Skin epidermis (tissue), 12 donors: Measurements from ENCODE around the gene EIF3L.

ENCODE experiments used
- H3K27ac ChIP-seq, 21 experiments: fragments of 200-600 bp; sonication (generic) in 11 of 21; one replicate each; pipeline ENCODE4 v1.5.0; 2020; ENCODE audit warnings: mild to moderate bottlenecking in 3 of 21, inconsistent platforms in 2 of 21, moderate library complexity in 2 of 21
- H3K4me3 ChIP-seq, 7 experiments: fragments of 200-600 bp; sonication (generic) in 2 of 7; one replicate each; pipeline ENCODE4 v1.5.0; 2020; ENCODE audit warnings: inconsistent platforms in 2 of 7, mild to moderate bottlenecking in 2 of 7, moderate library complexity in 1 of 7

Gene EIF3L

GRCh38 chr22:37846433-37846832 is 2.8 kb upstream of the EIF3L start:
- no peak overlapping the region for H3K4me3 ChIP-seq
- H3K27ac ChIP-seq, result no peak overlapping the region

GRCh38 chr22:37848587-37849088 is 581 bp upstream of the EIF3L start:
- peak overlapping the region; percentile 40 to 94 (median 89) for H3K27ac ChIP-seq
- H3K4me3 ChIP-seq, result peak overlapping the region; percentile 60 to 95 (median 74)

GRCh38 chr22:37850801-37851200 is 1.6 kb downstream of the EIF3L start:
- no peak overlapping the region for H3K4me3 ChIP-seq

GRCh38 chr22:37852418-37852817 is 3.2 kb downstream of the EIF3L start:
- no peak overlapping the region for H3K4me3 ChIP-seq
- no peak overlapping the region for H3K27ac ChIP-seq

More at GRCh38 chr22:37850801-37851200, 1.6 kb downstream of the EIF3L start:
- H3K27ac ChIP-seq, result no peak overlapping the region

GRCh38 chr22:37854946-37855345 is 5.7 kb downstream of the EIF3L start:
- H3K4me3 ChIP-seq, result no peak overlapping the region

GRCh38 chr22:37855462-37855861 is 6.2 kb downstream of the EIF3L start:
- Histone ChIP-seq H3K4me3 (no peak overlapping the region), H3K27ac (no peak overlapping the region)

More at GRCh38 chr22:37854946-37855345, 5.7 kb downstream of the EIF3L start:
- H3K27ac ChIP-seq, result no peak overlapping the region

GRCh38 chr22:37860796-37861421 is 11.7 kb downstream of the EIF3L start:
- no peak overlapping the region for H3K4me3 ChIP-seq
- H3K27ac ChIP-seq, result no peak overlapping the region

- no peak overlapping the region for H3K4me3 ChIP-seq
- H3K27ac ChIP-seq, result no peak overlapping the region
Measured at GRCh38 chr22:37862570-37863325, 13.5 kb downstream of the EIF3L start.

GRCh38 chr22:37865510-37865909 is 16.3 kb downstream of the EIF3L start:
- H3K27ac ChIP-seq, result no peak overlapping the region

GRCh38 chr22:37870273-37870672 is 21.1 kb downstream of the EIF3L start:
- Histone ChIP-seq H3K27ac (no peak overlapping the region), H3K4me3 (no peak overlapping the region)

More at GRCh38 chr22:37865510-37865909, 16.3 kb downstream of the EIF3L start:
- no peak overlapping the region for H3K4me3 ChIP-seq

- Histone ChIP-seq H3K27ac (peak overlapping the region in 2 of 21 experiments; percentile 38 to 42), H3K4me3 (no peak overlapping the region)
Measured at GRCh38 chr22:37880668-37881440, 31.6 kb downstream of the EIF3L start.

- H3K4me3 ChIP-seq, result no peak overlapping the region
- H3K27ac ChIP-seq, result peak overlapping the region in 4 of 21 experiments; percentile 11 to 45 (median 26)
Measured at GRCh38 chr22:37884420-37884819, 35.2 kb downstream of the EIF3L start.

GRCh38 chr22:37887584-37888378 is 38.6 kb downstream of the EIF3L start:
- H3K4me3 ChIP-seq, result no peak overlapping the region
- H3K27ac ChIP-seq, result peak overlapping the region; percentile 3 to 85 (median 74)

- H3K27ac ChIP-seq, result peak overlapping the region in 2 of 21 experiments; percentile 5 to 87
- H3K4me3 ChIP-seq, result no peak overlapping the region
Measured at GRCh38 chr22:37891926-37892325, 42.7 kb downstream of the EIF3L start.

GRCh38 chr22:37892566-37893335 is 43.5 kb downstream of the EIF3L start:
- H3K27ac ChIP-seq, result peak overlapping the region in 12 of 21 experiments; percentile 9 to 89 (median 75)
- no peak overlapping the region for H3K4me3 ChIP-seq

GRCh38 chr22:37893583-37893983 is 44.4 kb downstream of the EIF3L start:
- peak overlapping the region in 18 of 21 experiments; percentile 2 to 89 (median 64) for H3K27ac ChIP-seq
- no peak overlapping the region for H3K4me3 ChIP-seq

- no peak overlapping the region for H3K4me3 ChIP-seq
- peak overlapping the region in 20 of 21 experiments; percentile 73 to 93 (median 84) for H3K27ac ChIP-seq
Measured at GRCh38 chr22:37894939-37895670, 45.9 kb downstream of the EIF3L start.

- Histone ChIP-seq H3K27ac (peak overlapping the region in 20 of 21 experiments; percentile 73 to 93 (median 84)), H3K4me3 (no peak overlapping the region)
Measured at GRCh38 chr22:37896181-37896592, 47.0 kb downstream of the EIF3L start.
